Skeletal muscle tissue (tissue), 4 donors: ENCODE results near the gene TCERG1L. TPM values are rescaled to one million over a fixed set of nuclear protein-coding genes. Genes with fewer than 3 reads are reported as not detected.

Experiments
- H3K27ac ChIP-seq: one replicate; pipeline ENCODE4 v1.7.0; 2013; ENCODE audit warnings: mild to moderate bottlenecking, low read depth, low read length, inconsistent platforms
- H3K27me3 ChIP-seq, 3 donors: one replicate each; pipeline ENCODE4 v1.7.0; 2013; ENCODE audit warnings: low read length in 3 of 3; ENCODE audit not compliant: control insufficient read depth in 3 of 3, insufficient read depth in 3 of 3
- H3K36me3 ChIP-seq, 3 donors: one replicate each; pipeline ENCODE4 v1.7.0; 2013; ENCODE audit warnings: low read length in 3 of 3; ENCODE audit not compliant: control insufficient read depth in 3 of 3, insufficient read depth in 3 of 3
- H3K4me1 ChIP-seq, 3 donors: one replicate each; pipeline ENCODE4 v1.7.0; 2013; ENCODE audit warnings: low read length in 3 of 3, mild to moderate bottlenecking in 3 of 3; ENCODE audit not compliant: control insufficient read depth in 3 of 3, insufficient read depth in 3 of 3
- H3K4me3 ChIP-seq, 3 donors: one replicate each; pipeline ENCODE4 v1.7.0; 2013; ENCODE audit warnings: low read length in 3 of 3
- H3K9ac ChIP-seq, 3 donors: one replicate each; pipeline ENCODE4 v1.7.0; 2013; ENCODE audit warnings: low read length in 3 of 3, mild to moderate bottlenecking in 3 of 3, moderate library complexity in 2 of 3, low read depth in 1 of 3
- H3K9me3 ChIP-seq, 3 donors: one replicate each; pipeline ENCODE4 v1.7.0; 2013; ENCODE audit warnings: low read length in 3 of 3; ENCODE audit not compliant: control insufficient read depth in 3 of 3
- total RNA-seq: library from RNA; depleted of rRNA; stranded (reverse); fragments of >200 nt; gene quantifications from one replicate; pipeline ENCODE4 v1.2.3, GENCODE V29; 2014
- donor health status: Osteomylitis.

The TCERG1L gene
- total RNA-seq, 1 donor from 2014 or later: not detected

- Histone ChIP-seq H3K4me3 (no peak overlapping the region), H3K9ac (no peak overlapping the region), H3K27me3 (peaks cover 25 to 71% (median 42%) of the 10 kb centered on the region in 3 donors), H3K9me3 (no peaks in the 10 kb centered on the region), H3K36me3 (no peaks in the 10 kb centered on the region), H3K4me1 (no peaks in the 10 kb centered on the region), H3K27ac (no peak overlapping the region)
Measured at GRCh38 chr10:131316321-131317075, 5.0 kb upstream of the TCERG1L start.

GRCh38 chr10:131315344-131315743, 3.8 kb upstream of the TCERG1L start:
- Histone ChIP-seq H3K36me3 (no peaks in the 10 kb centered on the region), H3K4me1 (no peaks in the 10 kb centered on the region), H3K4me3 (no peak overlapping the region), H3K27me3 (peaks cover 32 to 69% (median 44%) of the 10 kb centered on the region in 3 donors), H3K9me3 (no peaks in the 10 kb centered on the region), H3K9ac (no peak overlapping the region), H3K27ac (no peak overlapping the region)

GRCh38 chr10:131314799-131315198, 3.3 kb upstream of the TCERG1L start:
- peaks cover 35 to 70% (median 45%) of the 10 kb centered on the region in 3 donors for H3K27me3 ChIP-seq

GRCh38 chr10:131314148-131314547, 2.6 kb upstream of the TCERG1L start:
- H3K4me1 ChIP-seq: no peaks in the 10 kb centered on the region
- no peak overlapping the region for H3K27ac ChIP-seq
- H3K27me3 ChIP-seq: peaks cover 35 to 70% (median 41%) of the 10 kb centered on the region in 3 donors
- H3K9me3 ChIP-seq: no peaks in the 10 kb centered on the region
- no peak overlapping the region for H3K4me3 ChIP-seq
- no peak overlapping the region for H3K9ac ChIP-seq
- no peaks in the 10 kb centered on the region for H3K36me3 ChIP-seq

More at GRCh38 chr10:131314799-131315198, 3.3 kb upstream of the TCERG1L start:
- Histone ChIP-seq H3K4me1 (no peaks in the 10 kb centered on the region), H3K4me3 (no peak overlapping the region), H3K9me3 (no peaks in the 10 kb centered on the region), H3K9ac (no peak overlapping the region), H3K27ac (no peak overlapping the region), H3K36me3 (no peaks in the 10 kb centered on the region)

- Histone ChIP-seq H3K9me3 (no peaks in the 10 kb centered on the region), H3K9ac (no peak overlapping the region), H3K4me3 (no peak overlapping the region), H3K27ac (no peak overlapping the region), H3K27me3 (peaks cover 34 to 69% (median 40%) of the 10 kb centered on the region in 3 donors), H3K36me3 (no peaks in the 10 kb centered on the region), H3K4me1 (no peaks in the 10 kb centered on the region)
Measured at GRCh38 chr10:131313377-131313776, 1.9 kb upstream of the TCERG1L start.

- no peak overlapping the region for H3K4me3 ChIP-seq
Measured at GRCh38 chr10:131312478-131312836, 936 bp upstream of the TCERG1L start.

GRCh38 chr10:131311402-131311660, 190 bp downstream of the TCERG1L start:
- peaks cover 31 to 59% (median 35%) of the 10 kb centered on the region in 3 donors for H3K27me3 ChIP-seq
- no peak overlapping the region for H3K27ac ChIP-seq
- no peaks in the 10 kb centered on the region for H3K4me1 ChIP-seq
- no peak overlapping the region for H3K4me3 ChIP-seq
- H3K9me3 ChIP-seq: no peaks in the 10 kb centered on the region
- no peak overlapping the region for H3K9ac ChIP-seq
- H3K36me3 ChIP-seq: no peaks in the 10 kb centered on the region

More at GRCh38 chr10:131312478-131312836, 936 bp upstream of the TCERG1L start:
- no peaks in the 10 kb centered on the region for H3K4me1 ChIP-seq
- peaks cover 31 to 65% (median 36%) of the 10 kb centered on the region in 3 donors for H3K27me3 ChIP-seq
- no peaks in the 10 kb centered on the region for H3K36me3 ChIP-seq
- H3K9me3 ChIP-seq: no peaks in the 10 kb centered on the region
- no peak overlapping the region for H3K27ac ChIP-seq
- H3K9ac ChIP-seq: no peak overlapping the region

GRCh38 chr10:131310551-131311401, 745 bp downstream of the TCERG1L start:
- Histone ChIP-seq H3K36me3 (no peaks in the 10 kb centered on the region), H3K4me3 (no peak overlapping the region), H3K9me3 (no peaks in the 10 kb centered on the region), H3K27me3 (peaks cover 31 to 54% (median 35%) of the 10 kb centered on the region in 3 donors), H3K9ac (no peak overlapping the region), H3K4me1 (no peaks in the 10 kb centered on the region), H3K27ac (no peak overlapping the region)

GRCh38 chr10:131310142-131310541, 1.4 kb downstream of the TCERG1L start:
- no peaks in the 10 kb centered on the region for H3K36me3 ChIP-seq
- no peaks in the 10 kb centered on the region for H3K4me1 ChIP-seq
- H3K4me3 ChIP-seq: no peak overlapping the region
- H3K9ac ChIP-seq: no peak overlapping the region
- H3K27ac ChIP-seq: no peak overlapping the region
- peaks cover 29 to 53% (median 35%) of the 10 kb centered on the region in 3 donors for H3K27me3 ChIP-seq
- H3K9me3 ChIP-seq: no peaks in the 10 kb centered on the region

GRCh38 chr10:131300508-131300907, 11.0 kb downstream of the TCERG1L start:
- Histone ChIP-seq H3K4me3 (no peak overlapping the region), H3K9me3 (peaks cover 0 to 5% (median 5%) of the 10 kb centered on the region in 3 donors)

More at GRCh38 chr10:131300508-131300907, 11.0 kb downstream of the TCERG1L start:
- no peaks in the 10 kb centered on the region for H3K4me1 ChIP-seq
- H3K9ac ChIP-seq: no peak overlapping the region
- H3K27me3 ChIP-seq: no peaks in the 10 kb centered on the region
- no peak overlapping the region for H3K27ac ChIP-seq
- no peaks in the 10 kb centered on the region for H3K36me3 ChIP-seq
